ENCODE data around the gene JMJD4.

The JMJD4 gene

DNA sequence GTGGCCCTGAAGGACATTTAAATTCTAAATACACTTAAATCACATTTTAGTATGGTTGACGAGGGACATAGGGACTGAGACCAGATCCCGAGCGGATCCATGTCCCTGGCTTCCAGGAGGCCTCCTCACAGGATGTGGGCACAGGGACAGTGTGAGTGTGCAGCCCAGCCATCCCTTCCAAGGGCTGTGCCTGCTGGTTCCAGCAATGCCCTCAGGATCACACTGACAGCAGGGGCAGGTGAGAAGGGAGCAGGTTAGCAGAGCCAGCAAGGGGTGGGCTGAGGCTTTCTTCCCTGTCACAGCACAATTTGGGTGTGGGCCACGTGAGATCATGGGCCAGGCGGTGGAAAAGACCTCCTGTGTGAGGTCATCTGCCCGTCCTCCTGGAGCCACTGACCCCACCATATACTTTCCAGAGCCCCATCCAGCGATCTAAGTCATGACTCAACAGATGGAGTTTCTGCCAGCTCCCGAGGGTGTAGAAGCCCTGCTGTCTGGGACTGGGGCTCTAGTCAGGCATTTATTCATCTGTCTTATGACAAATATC, 43.4 kb upstream of the JMJD4 start:
- no peak overlapping the region for H3K27ac ChIP-seq (ENCODE audit: low read depth, low read length)
- H3K4me1 ChIP-seq (ENCODE audit: control insufficient read depth, low read length): no peaks in the 10 kb centered on the region
- H3K4me3 ChIP-seq (ENCODE audit: low read length): no peak overlapping the region
- no peaks in the 10 kb centered on the region for H3K79me2 ChIP-seq (ENCODE audit: control insufficient read depth, low read length)
- no peaks in the 10 kb centered on the region for H3K36me3 ChIP-seq (ENCODE audit: control insufficient read depth, low read length)
- no peaks in the 10 kb centered on the region for H3K9me3 ChIP-seq (ENCODE audit: control insufficient read depth, insufficient read depth, low read length)
- H3K9me2 ChIP-seq (replicated peaks; ENCODE audit: control insufficient read depth, low read length): no peaks in the 10 kb centered on the region
- no peak overlapping the region for H3K4me2 ChIP-seq (ENCODE audit: low read length)
- no peaks in the 10 kb centered on the region for H3F3A ChIP-seq (ENCODE audit: control insufficient read depth, insufficient read depth)
- H4K20me1 ChIP-seq (ENCODE audit: control insufficient read depth, insufficient read depth, low read depth, low read length): no peaks in the 10 kb centered on the region
- H3K27me3 ChIP-seq (ENCODE audit: control insufficient read depth, low read length): no peaks in the 10 kb centered on the region
- TF ChIP-seq, protein P1, sequence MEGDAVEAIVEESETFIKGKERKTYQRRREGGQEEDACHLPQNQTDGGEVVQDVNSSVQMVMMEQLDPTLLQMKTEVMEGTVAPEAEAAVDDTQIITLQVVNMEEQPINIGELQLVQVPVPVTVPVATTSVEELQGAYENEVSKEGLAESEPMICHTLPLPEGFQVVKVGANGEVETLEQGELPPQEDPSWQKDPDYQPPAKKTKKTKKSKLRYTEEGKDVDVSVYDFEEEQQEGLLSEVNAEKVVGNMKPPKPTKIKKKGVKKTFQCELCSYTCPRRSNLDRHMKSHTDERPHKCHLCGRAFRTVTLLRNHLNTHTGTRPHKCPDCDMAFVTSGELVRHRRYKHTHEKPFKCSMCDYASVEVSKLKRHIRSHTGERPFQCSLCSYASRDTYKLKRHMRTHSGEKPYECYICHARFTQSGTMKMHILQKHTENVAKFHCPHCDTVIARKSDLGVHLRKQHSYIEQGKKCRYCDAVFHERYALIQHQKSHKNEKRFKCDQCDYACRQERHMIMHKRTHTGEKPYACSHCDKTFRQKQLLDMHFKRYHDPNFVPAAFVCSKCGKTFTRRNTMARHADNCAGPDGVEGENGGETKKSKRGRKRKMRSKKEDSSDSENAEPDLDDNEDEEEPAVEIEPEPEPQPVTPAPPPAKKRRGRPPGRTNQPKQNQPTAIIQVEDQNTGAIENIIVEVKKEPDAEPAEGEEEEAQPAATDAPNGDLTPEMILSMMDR (IDR thresholded peaks at IDR 0.05; ENCODE audit: low read depth, low read length, poor library complexity, severe bottlenecking): no peak
- TF ChIP-seq EZH2phosphoT487 (IDR thresholded peaks at IDR 0.05; ENCODE audit: borderline replicate concordance, low read length): no peak

DNA sequence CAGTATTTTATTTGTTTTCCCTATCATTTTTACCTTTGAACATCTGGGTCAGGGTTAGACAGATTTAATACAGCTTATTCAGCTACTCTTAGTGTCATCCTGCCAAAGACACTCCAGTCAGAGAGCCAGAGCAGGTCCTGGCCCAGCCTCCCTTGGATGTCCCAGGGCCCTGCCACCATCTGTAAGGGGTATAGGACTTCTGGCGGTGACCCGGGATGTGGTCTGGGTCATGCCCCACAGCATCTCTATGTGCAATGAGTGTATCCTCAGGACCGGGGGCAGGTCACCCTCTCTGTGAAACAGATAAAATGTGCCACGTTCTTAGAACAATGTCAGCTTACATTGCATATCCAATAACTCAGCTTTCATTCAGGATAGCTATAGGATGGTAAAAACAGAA, 42.5 kb upstream of the JMJD4 start:
- Histone ChIP-seq H3K9me2 (replicated peaks; ENCODE audit: control insufficient read depth, low read length) (no peaks in the 10 kb centered on the region), H3K36me3 (ENCODE audit: control insufficient read depth, low read length) (no peaks in the 10 kb centered on the region), H3K9me3 (ENCODE audit: control insufficient read depth, insufficient read depth, low read length) (no peaks in the 10 kb centered on the region), H3K4me2 (ENCODE audit: low read length) (no peak overlapping the region), H3K27me3 (ENCODE audit: control insufficient read depth, low read length) (no peaks in the 10 kb centered on the region), H3K4me1 (ENCODE audit: control insufficient read depth, low read length) (no peaks in the 10 kb centered on the region), H4K20me1 (ENCODE audit: control insufficient read depth, insufficient read depth, low read depth, low read length) (no peaks in the 10 kb centered on the region), H3K27ac (ENCODE audit: low read depth, low read length) (no peak overlapping the region), H3K79me2 (ENCODE audit: control insufficient read depth, low read length) (no peaks in the 10 kb centered on the region), H3K4me3 (ENCODE audit: low read length) (no peak overlapping the region), H3F3A (ENCODE audit: control insufficient read depth, insufficient read depth) (no peaks in the 10 kb centered on the region)
- TF ChIP-seq, protein P1 (IDR thresholded peaks at IDR 0.05; ENCODE audit: low read depth, low read length, poor library complexity, severe bottlenecking): no peak
- no peak for TF ChIP-seq EZH2phosphoT487 (IDR thresholded peaks at IDR 0.05; ENCODE audit: borderline replicate concordance, low read length)

DNA sequence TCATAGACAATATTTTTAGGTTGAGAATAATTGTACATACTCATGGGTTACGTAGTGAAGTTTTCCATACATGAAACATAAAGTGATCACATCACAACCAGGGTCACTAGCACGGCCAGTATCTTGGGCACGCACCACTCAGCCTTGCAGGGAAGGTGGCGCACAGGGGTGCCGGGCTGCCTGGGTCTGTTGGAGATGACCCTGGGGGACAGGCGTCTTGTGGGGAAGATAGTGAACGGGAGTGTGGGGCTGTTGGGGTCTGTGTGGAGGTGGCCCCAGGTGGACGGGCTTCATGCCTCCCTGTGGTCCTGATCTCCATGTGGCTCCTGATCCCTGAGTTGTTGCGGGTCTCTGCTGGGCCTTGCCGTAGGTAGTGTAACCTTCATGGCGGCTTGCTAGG, 42.1 kb upstream of the JMJD4 start:
- H4K20me1 ChIP-seq (ENCODE audit: control insufficient read depth, insufficient read depth, low read depth, low read length): no peaks in the 10 kb centered on the region
- TF ChIP-seq EZH2phosphoT487 (IDR thresholded peaks at IDR 0.05; ENCODE audit: borderline replicate concordance, low read length): no peak
- TF ChIP-seq, protein P1 (IDR thresholded peaks at IDR 0.05; ENCODE audit: low read depth, low read length, poor library complexity, severe bottlenecking): no peak

More for the DNA sequence above, 42.1 kb upstream of the JMJD4 start:
- Histone ChIP-seq H3K4me1 (ENCODE audit: control insufficient read depth, low read length) (no peaks in the 10 kb centered on the region), H3K9me2 (replicated peaks; ENCODE audit: control insufficient read depth, low read length) (no peaks in the 10 kb centered on the region), H3K4me2 (ENCODE audit: low read length) (no peak overlapping the region), H3K27ac (ENCODE audit: low read depth, low read length) (no peak overlapping the region), H3K79me2 (ENCODE audit: control insufficient read depth, low read length) (no peaks in the 10 kb centered on the region), H3K9me3 (ENCODE audit: control insufficient read depth, insufficient read depth, low read length) (no peaks in the 10 kb centered on the region), H3K27me3 (ENCODE audit: control insufficient read depth, low read length) (no peaks in the 10 kb centered on the region), H3K36me3 (ENCODE audit: control insufficient read depth, low read length) (no peaks in the 10 kb centered on the region), H3F3A (ENCODE audit: control insufficient read depth, insufficient read depth) (no peaks in the 10 kb centered on the region), H3K4me3 (ENCODE audit: low read length) (no peak overlapping the region)

All from DOHH2 (cell line).